Calu3 (cell line): ENCODE results near the gene ARHGEF38. TPM values are rescaled to one million over a fixed set of nuclear protein-coding genes. Genes with fewer than 3 reads are reported as not detected.

Source experiments
- BruUV-seq: library from RNA; stranded (reverse); fragments of 400-500 nt; replicated peaks from 2 replicates; lab custom pipeline; 2021; lab: Mats Ljungman, UMichigan
- CTCF ChIA-PET: fragments of 300-600 bp; sonication (Branson Sonifier 250); formaldehyde crosslinking; loops from one replicate; lab custom pipeline; 2022; ENCODE audit warnings: antibody characterized with exemption; lab: Charles Lee
- DNase-seq: peaks from one replicate; pipeline ENCODE4 v3.0.0; 2022
- H3K27ac Mint-ChIP-seq: one replicate; pipeline ENCODE4 v1.8.0; 2022; ENCODE audit warnings: mixed read lengths; ENCODE audit not compliant: unreplicated experiment
- H3K27me3 Mint-ChIP-seq: one replicate; pipeline ENCODE4 v1.8.0; 2022; ENCODE audit warnings: mixed read lengths; ENCODE audit not compliant: unreplicated experiment
- H3K36me3 Mint-ChIP-seq: one replicate; pipeline ENCODE4 v1.8.0; 2022; ENCODE audit warnings: mild to moderate bottlenecking, moderate library complexity, mixed read lengths; ENCODE audit not compliant: insufficient read depth, unreplicated experiment
- H3K4me1 Mint-ChIP-seq: one replicate; pipeline ENCODE4 v1.8.0; 2022; ENCODE audit warnings: mild to moderate bottlenecking, low read depth, mixed read lengths; ENCODE audit not compliant: unreplicated experiment
- H3K4me3 Mint-ChIP-seq: one replicate; pipeline ENCODE4 v1.8.0; 2022; ENCODE audit warnings: mild to moderate bottlenecking, low read depth, moderate library complexity, mixed read lengths; ENCODE audit not compliant: unreplicated experiment
- H3K9me3 Mint-ChIP-seq: one replicate; pipeline ENCODE4 v1.8.0; 2022; ENCODE audit warnings: low read depth, mixed read lengths; ENCODE audit not compliant: unreplicated experiment
- CTCF ChIP-seq: fragments of 200-600 bp; IDR thresholded peaks from one replicate; pipeline ENCODE4 v1.8.0; 2022; ENCODE audit warnings: antibody characterized with exemption; ENCODE audit not compliant: unreplicated experiment
- intact Hi-C: fragments of 100-400 bp; cut with micrococcal nuclease; formaldehyde crosslinking; loops from one replicate; pipeline ENCODE4 v1.10.0; 2022; ENCODE audit not compliant: unreplicated experiment
- total RNA-seq: library from RNA; stranded (reverse); gene quantifications from 2 replicates; pipeline ENCODE4 v1.2.3, GENCODE V29; 2022

The ARHGEF38 gene
- total RNA-seq, 1 experiment from 2014 or later = 16.6 TPM

- intact Hi-C loops = loop anchor here (2.0 to 10.0 kb wide), 2 partner anchors 112 to 146 kb away; partner anchors contain the start of gene ARHGEF38
- no peaks in the 10 kb centered on the region for H3K27me3 Mint-ChIP-seq
- TF ChIP-seq CTCF = no peak
- CTCF ChIA-PET = interaction anchor here (1.6 kb wide), 1 partner anchor 146 kb away, joined by 8 read pairs; no protein-coding TSS in a partner anchor
- no peaks in the 10 kb centered on the region for H3K4me1 Mint-ChIP-seq
- H3K27ac Mint-ChIP-seq = no peak overlapping the region
- no peaks in the 10 kb centered on the region for H3K9me3 Mint-ChIP-seq
- H3K4me3 Mint-ChIP-seq = no peak overlapping the region
- peaks cover 17% of the 10 kb centered on the region for H3K36me3 Mint-ChIP-seq
- DNase-seq = no peak
- no TSS peak for BruUV-seq
Observed at GRCh38 chr4:105666693-105667092, 114.3 kb downstream of the ARHGEF38 start.

GRCh38 chr4:105670684-105671083 lies 118.3 kb downstream of the ARHGEF38 start:
- BruUV-seq = no TSS peak
- CTCF ChIA-PET = no interaction called here
- intact Hi-C loops = loop anchor here (5.0 kb wide), 1 partner anchor 173 kb away; no protein-coding TSS in a partner anchor
- Mint-ChIP-seq H3K4me3 (no peak overlapping the region), H3K27ac (no peak overlapping the region), H3K4me1 (peaks cover 14% of the 10 kb centered on the region), H3K9me3 (no peaks in the 10 kb centered on the region), H3K36me3 (peaks cover 11% of the 10 kb centered on the region), H3K27me3 (no peaks in the 10 kb centered on the region)
- no peak for DNase-seq
- TF ChIP-seq CTCF = no peak

GRCh38 chr4:105671301-105671700 lies 118.9 kb downstream of the ARHGEF38 start:
- no TSS peak for BruUV-seq
- no peak for DNase-seq
- Mint-ChIP-seq H3K4me3 (no peak overlapping the region), H3K36me3 (peaks cover 7% of the 10 kb centered on the region), H3K27ac (no peak overlapping the region), H3K9me3 (no peaks in the 10 kb centered on the region), H3K4me1 (peaks cover 14% of the 10 kb centered on the region), H3K27me3 (no peaks in the 10 kb centered on the region)
- TF ChIP-seq CTCF = no peak
- CTCF ChIA-PET = no interaction called here
- intact Hi-C loops = loop anchor here (5.0 kb wide), 1 partner anchor 174 kb away; no protein-coding TSS in a partner anchor

GRCh38 chr4:105674011-105674410 lies 121.6 kb downstream of the ARHGEF38 start:
- Mint-ChIP-seq H3K36me3 (peaks cover 3% of the 10 kb centered on the region), H3K4me3 (no peak overlapping the region), H3K27me3 (no peaks in the 10 kb centered on the region), H3K27ac (no peak overlapping the region), H3K4me1 (peaks cover 19% of the 10 kb centered on the region), H3K9me3 (no peaks in the 10 kb centered on the region)
- TF ChIP-seq CTCF = no peak
- intact Hi-C loops = loop anchor here (5.0 kb wide), 1 partner anchor 177 kb away; no protein-coding TSS in a partner anchor
- BruUV-seq = no TSS peak
- no peak for DNase-seq
- CTCF ChIA-PET = no interaction called here
